Measurements from ENCODE around the gene DPPA3.
"Not testable (repeated sequence)": the region's sequence is repeated elsewhere in the genome, so short reads cannot be mapped to it uniquely, and the experiment has no call there.

The DPPA3 gene

GRCh38 chr12:7711133-7711532 lies at the start of gene DPPA3:
TSS of gene DPPA3 (plus strand) at chr12:7711433. CDS start at chr12:7711571, 138 bp downstream.
- DNase-seq: no peak

GRCh38 chr12:7661741-7662140 lies 49.5 kb upstream of the DPPA3 start:
- no peak for DNase-seq

GRCh38 chr12:7666595-7666994 lies 44.6 kb upstream of the DPPA3 start:
- DNase-seq: no peak

- no peak for DNase-seq
Measured at GRCh38 chr12:7667125-7667524, 44.1 kb upstream of the DPPA3 start.

- DNase-seq: no peak
Measured at GRCh38 chr12:7668171-7668570, 43.1 kb upstream of the DPPA3 start.

GRCh38 chr12:7675455-7675854 lies 35.8 kb upstream of the DPPA3 start:
- not testable (repeated sequence) for DNase-seq

GRCh38 chr12:7677432-7677888 lies 33.8 kb upstream of the DPPA3 start:
- peak; percentile 4 for DNase-seq

- no peak for DNase-seq
Measured at GRCh38 chr12:7678744-7679143, 32.5 kb upstream of the DPPA3 start.

GRCh38 chr12:7679251-7680045 lies 31.8 kb upstream of the DPPA3 start:
- DNase-seq: no peak

GRCh38 chr12:7681535-7681934 lies 29.7 kb upstream of the DPPA3 start:
- no peak for DNase-seq

GRCh38 chr12:7693793-7694192 lies 17.4 kb upstream of the DPPA3 start:
- DNase-seq: no peak

- DNase-seq: no peak
Measured at GRCh38 chr12:7694556-7695236, 16.5 kb upstream of the DPPA3 start.

GRCh38 chr12:7695237-7695560 lies 16.0 kb upstream of the DPPA3 start:
- no peak for DNase-seq

GRCh38 chr12:7695566-7696197 lies 15.6 kb upstream of the DPPA3 start, which contains the start of gene GDF3:
TSS of gene GDF3 (minus strand) at chr12:7695775. CDS start at chr12:7695728, 47 bp downstream.
- DNase-seq: no peak

- no peak for DNase-seq
Measured at GRCh38 chr12:7705846-7706245, 5.4 kb upstream of the DPPA3 start.

GRCh38 chr12:7709969-7710675 lies 1.1 kb upstream of the DPPA3 start:
- DNase-seq: no peak

GRCh38 chr12:7712841-7713442 lies 1.7 kb downstream of the DPPA3 start:
- DNase-seq: no peak

GRCh38 chr12:7716381-7716780 lies 5.1 kb downstream of the DPPA3 start:
- no peak for DNase-seq

GRCh38 chr12:7719946-7720730 lies 8.9 kb downstream of the DPPA3 start:
- no peak for DNase-seq

GRCh38 chr12:7723926-7724325 lies 12.7 kb downstream of the DPPA3 start:
- DNase-seq: no peak

- DNase-seq: no peak
Measured at GRCh38 chr12:7729746-7730145, 18.5 kb downstream of the DPPA3 start.

- DNase-seq: not testable (repeated sequence)
Measured at GRCh38 chr12:7730984-7731383, 19.8 kb downstream of the DPPA3 start.
